Measurements from ENCODE around the gene ATAD2B.

DNA sequence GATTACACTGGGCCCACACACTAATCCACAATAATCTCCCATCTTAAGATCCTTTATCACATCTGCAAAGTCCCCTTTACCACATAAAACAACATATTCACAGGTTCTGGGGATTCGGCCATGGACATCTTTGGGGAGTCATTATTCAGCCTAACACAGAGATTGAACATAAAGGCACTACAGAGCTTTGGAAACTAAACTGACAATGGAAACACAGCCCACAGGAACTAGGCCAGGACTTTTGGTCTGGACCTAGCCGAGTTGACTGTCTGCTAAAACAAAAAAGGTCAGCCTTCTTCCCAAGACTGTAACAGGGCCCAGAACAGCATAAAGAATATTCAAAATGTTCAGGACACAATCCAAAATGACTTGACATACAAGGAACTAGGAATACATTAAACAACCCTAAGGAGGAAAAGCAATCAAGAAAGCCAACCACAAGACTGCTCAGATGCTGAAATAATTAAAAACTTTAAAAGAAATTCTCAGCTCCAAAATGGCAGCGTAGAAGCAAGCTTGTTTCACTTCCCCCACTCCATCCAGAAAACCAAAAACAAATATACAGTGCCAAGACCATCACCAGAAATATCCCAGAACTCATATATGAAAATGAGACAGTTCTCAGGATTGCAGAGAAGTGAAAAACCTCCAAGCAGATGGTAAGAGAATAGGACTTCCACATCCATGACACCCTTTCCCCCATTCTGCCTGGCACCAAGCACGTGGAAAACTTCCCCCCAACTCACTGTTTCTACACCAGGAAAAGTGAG is 207.8 kb downstream of the ATAD2B start:
- TF ChIP-seq, protein P1, sequence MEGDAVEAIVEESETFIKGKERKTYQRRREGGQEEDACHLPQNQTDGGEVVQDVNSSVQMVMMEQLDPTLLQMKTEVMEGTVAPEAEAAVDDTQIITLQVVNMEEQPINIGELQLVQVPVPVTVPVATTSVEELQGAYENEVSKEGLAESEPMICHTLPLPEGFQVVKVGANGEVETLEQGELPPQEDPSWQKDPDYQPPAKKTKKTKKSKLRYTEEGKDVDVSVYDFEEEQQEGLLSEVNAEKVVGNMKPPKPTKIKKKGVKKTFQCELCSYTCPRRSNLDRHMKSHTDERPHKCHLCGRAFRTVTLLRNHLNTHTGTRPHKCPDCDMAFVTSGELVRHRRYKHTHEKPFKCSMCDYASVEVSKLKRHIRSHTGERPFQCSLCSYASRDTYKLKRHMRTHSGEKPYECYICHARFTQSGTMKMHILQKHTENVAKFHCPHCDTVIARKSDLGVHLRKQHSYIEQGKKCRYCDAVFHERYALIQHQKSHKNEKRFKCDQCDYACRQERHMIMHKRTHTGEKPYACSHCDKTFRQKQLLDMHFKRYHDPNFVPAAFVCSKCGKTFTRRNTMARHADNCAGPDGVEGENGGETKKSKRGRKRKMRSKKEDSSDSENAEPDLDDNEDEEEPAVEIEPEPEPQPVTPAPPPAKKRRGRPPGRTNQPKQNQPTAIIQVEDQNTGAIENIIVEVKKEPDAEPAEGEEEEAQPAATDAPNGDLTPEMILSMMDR (conservative IDR thresholded peaks at IDR 0.05; ENCODE audit: low read depth, low read length): no peak
- no peak for TF ChIP-seq EZH2 (IDR thresholded peaks at IDR 0.05; ENCODE audit: borderline replicate concordance, low read depth, low read length, poor library complexity, severe bottlenecking)

All from A673 (cell line).